Prostate gland (tissue), 2 donors: ENCODE results near the gene F12.

ENCODE experiments used
- POLR2AphosphoS5 ChIP-seq: sonication (generic); formaldehyde crosslinking; IDR thresholded peaks from one replicate; pipeline ENCODE4 v1.6.1; 2017; ENCODE audit warnings: antibody characterized with exemption
- TF ChIP-seq, protein P1 (sequence below), 4 experiments: fragments of 200-600 bp in 2 of 4; fragments of 450-650 bp in 2 of 4; sonication (generic) in 2 of 4; IDR thresholded peaks; 1 replicate in 3 of 4; 2 replicates in 1 of 4; pipeline ENCODE4 v1.5.1; 2016 to 2019; ENCODE audit warnings: antibody characterized with exemption in 4 of 4, mild to moderate bottlenecking in 2 of 4, moderate library complexity in 2 of 4

DNA sequence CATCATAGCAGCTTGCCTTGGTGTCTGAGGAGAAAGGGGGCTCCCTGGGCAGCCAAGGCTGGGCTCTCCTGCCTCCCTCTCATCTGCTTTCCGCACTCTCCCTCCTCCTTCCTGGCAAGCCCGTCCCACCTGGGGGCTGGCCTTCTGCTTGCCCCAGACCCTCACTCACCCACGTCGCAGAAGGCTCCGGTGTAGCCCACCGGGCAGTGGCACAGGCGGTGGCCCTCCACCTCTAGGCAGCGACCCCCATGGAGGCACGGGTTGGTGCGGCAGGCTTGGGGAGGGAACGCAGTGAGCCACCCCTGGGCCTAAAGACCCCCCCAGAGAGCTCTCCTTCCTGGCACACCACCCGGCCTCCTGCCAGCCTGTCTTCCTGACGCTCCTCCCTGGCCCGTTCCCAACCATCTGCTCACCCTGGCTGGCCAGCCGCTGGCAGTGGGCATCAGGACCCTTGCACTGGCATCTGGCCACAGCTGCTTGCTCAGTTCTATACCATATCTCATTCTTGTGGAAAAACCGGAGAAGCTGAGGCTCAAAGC lies 4.7 kb downstream of the F12 start:
- no peak for TF ChIP-seq POLR2AphosphoS5
- TF ChIP-seq, protein P1, sequence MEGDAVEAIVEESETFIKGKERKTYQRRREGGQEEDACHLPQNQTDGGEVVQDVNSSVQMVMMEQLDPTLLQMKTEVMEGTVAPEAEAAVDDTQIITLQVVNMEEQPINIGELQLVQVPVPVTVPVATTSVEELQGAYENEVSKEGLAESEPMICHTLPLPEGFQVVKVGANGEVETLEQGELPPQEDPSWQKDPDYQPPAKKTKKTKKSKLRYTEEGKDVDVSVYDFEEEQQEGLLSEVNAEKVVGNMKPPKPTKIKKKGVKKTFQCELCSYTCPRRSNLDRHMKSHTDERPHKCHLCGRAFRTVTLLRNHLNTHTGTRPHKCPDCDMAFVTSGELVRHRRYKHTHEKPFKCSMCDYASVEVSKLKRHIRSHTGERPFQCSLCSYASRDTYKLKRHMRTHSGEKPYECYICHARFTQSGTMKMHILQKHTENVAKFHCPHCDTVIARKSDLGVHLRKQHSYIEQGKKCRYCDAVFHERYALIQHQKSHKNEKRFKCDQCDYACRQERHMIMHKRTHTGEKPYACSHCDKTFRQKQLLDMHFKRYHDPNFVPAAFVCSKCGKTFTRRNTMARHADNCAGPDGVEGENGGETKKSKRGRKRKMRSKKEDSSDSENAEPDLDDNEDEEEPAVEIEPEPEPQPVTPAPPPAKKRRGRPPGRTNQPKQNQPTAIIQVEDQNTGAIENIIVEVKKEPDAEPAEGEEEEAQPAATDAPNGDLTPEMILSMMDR (IDR thresholded peaks at IDR 0.05) = no peak
